ENCODE data around the gene FNDC3B.
A peak's percentile ranks its signal among the peaks of the same experiment; 100 is the strongest.

Gene FNDC3B

DNA sequence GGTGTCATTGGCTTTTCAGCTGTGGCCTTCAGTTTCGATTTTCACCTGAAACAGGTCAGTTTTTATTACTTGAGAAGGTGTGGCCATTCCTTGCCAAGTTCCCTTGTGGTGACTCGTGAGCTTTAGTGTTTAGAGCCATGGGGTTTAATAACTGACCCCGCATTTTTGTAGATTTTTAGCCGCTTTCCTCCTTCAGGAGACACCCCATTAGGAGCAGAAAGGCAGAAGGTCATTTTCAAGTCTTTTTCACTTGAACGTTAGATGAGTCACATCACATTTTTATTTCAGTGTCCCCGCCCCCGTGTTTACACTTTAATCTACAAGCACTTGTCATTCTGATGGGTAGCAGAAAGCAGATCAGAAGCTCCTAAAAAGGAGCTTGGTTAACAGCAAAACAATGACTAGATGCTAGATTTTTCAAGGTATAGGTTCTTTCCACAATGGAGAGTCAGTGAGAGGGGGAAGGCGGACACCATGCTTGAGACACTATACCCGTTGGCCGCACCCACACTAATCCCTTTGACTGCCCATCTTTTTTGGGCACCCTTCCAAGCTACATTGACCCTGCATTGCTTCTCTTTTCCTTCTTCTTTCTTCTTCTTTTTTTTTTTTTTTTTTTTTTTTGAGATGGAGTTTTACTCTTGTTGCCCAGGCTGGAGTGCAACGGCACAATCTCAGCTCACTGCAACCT is 276.2 kb downstream of the FNDC3B start:
- DNase-seq (ENCODE audit: low read depth), result no peak

DNA sequence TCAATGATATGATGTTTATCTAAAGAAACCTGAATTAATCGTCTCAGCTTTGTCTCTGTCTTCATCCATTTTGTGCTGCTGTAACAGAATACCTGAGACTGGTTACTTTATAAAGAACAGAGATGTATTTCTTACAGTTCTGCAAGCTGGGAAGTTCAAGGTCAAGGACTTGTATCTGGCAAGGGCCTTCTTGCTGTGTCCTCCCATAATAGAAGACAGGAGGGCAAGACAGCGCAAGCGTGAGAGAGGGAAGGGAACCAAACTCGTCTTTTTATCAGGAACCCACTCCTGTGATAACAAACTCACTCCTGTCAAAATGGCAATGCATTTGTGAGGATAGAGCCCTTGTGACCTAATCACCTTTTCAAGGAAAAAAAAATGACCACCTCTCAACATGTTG is 277.4 kb downstream of the FNDC3B start:
- DNase-seq (ENCODE audit: low read depth), result no peak

DNA sequence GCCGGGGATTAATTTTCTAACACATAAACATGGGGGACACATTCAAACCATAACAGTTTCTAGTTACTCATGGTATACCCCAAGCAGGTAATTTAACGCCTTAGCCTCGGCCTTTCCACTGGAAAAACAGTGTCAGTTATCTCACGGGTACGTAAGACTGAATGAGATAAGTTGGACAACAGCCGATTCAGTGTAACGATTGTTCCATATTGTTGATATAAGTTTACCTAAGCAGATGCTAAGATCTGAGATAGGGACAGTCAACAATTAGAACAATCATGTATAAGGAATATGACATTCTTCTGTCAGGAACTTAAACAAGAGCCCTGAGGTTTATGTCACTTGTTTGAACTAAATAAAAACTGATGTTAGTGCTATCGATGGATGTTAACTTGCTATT is 278.1 kb downstream of the FNDC3B start:
- DNase-seq (ENCODE audit: low read depth), result no peak

- DNase-seq (ENCODE audit: low read depth), result peak; percentile 82
Observed at GRCh38 chr3:172317984-172318383, 278.6 kb downstream of the FNDC3B start.

DNA sequence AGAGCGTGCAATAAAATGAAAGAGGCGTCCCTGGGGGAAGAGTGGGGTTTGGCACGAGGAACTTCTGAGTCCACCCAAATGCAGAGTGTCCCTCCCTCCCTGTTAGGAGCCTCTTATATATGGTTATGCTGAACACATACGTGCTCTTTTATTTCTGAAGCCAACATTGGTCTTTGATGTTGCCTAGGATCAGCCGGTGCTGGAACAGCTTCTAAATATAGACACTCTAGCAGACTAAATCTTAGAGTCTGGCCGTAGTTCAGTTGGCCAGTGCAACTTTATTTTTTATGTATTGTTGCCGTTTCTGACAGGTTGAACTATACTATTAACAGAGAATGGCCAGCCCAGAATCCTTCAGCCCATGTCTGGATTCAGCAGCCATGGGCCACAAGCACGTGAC is 280.2 kb downstream of the FNDC3B start:
- no peak for DNase-seq (ENCODE audit: low read depth)

DNA sequence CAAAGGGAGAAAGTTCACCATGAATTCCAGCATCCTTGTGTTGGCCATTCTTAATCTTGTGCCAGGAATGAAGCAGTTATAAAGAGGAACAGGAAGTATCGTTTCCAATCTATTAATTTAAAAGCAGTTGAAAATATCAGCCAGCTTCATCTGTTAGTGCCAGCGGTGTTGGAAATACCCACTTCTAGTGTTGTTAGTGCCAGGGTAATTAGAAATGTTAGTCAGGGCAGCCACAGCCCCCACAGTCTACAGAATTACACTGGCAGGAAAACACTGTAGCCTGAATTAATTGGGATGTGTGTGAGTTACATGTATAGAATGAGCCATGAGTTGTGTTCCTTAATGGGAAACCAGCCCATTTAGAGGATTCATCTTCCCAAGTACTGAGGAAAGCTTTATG is 281.1 kb downstream of the FNDC3B start:
- DNase-seq (ENCODE audit: low read depth), result no peak

DNA sequence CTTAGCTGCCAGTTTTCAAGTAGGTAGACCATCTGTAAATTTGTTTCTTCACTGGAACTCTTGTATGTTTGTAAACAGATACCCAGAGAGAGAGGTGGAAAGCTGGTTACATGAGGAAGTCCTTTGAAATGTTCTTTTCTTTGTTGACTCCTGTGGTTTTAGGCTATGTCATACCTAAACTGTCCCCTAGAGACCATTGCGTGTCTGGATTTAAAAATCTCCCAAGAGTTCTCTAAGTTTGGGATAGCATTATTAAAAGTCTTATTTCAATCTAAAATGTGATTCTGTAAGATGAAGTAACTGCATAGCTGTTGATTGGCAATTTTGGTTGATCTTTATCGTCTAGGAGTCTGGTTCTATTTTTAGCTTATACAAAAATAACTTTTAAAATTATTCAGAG is 281.7 kb downstream of the FNDC3B start:
- DNase-seq (ENCODE audit: low read depth), result no peak

GRCh38 chr3:172323894-172324610 is 284.7 kb downstream of the FNDC3B start:
- no peak for DNase-seq (ENCODE audit: low read depth)

- no peak for DNase-seq (ENCODE audit: low read depth)
Observed at GRCh38 chr3:172324611-172325203, 285.3 kb downstream of the FNDC3B start.

DNA sequence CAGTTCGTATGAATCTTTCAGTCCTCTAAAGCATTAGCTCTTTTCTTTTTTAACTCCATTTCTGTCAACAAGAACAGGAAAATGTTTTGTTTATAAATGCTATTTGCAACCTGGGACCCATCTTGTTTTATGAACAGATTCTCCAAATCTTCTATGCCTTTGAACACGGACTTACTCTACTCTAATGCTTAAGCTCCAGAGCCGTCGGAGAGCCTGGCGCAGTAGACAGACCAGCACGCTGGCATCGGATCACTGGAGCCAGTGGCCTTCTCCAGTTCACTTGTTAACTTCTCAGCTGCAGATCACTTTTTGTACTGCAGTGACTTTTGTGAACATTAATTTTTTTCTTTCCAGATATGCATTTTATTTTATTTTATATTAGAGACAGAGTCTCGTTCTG is 286.1 kb downstream of the FNDC3B start:
- DNase-seq (ENCODE audit: low read depth), result no peak

DNA sequence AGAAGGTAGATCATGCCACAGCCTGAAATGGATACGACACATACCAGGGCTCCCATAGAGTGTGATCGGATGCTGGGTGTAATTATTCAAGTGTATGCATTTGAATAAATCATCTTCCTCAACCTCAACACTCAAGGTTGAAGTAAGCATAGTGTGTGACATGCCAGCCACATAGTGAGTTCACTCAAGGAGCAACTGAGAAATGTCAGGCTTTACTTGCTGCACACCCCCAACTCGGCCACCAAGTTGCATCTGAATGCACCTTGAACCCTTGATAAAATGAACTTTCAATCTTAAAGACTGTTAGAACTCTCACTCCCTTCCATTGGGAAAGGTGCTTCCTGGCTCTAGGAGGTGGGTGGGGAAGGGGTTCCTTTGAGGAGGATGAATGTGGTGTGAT is 287.6 kb downstream of the FNDC3B start:
- no peak for DNase-seq (ENCODE audit: low read depth)

DNA sequence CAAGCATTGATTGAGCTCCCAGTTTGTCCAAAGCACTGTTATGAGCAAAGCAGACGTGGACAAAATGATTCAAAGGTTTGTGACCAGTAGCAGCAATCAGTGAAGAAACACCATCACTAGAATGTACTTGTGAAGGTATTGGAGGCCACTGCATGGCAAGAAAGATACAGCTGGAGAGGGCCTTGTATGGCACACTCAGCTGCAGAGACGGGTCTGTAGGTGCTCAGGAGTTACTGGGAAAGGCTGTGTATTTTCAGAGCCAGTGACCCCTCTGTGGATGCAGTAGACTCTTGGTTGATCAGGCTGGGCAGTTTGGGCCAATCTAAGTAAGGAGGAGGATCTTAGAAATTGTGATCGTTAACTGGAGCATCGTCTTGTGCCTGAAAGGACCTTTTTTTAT is 288.9 kb downstream of the FNDC3B start:
- no peak for DNase-seq (ENCODE audit: low read depth)

DNA sequence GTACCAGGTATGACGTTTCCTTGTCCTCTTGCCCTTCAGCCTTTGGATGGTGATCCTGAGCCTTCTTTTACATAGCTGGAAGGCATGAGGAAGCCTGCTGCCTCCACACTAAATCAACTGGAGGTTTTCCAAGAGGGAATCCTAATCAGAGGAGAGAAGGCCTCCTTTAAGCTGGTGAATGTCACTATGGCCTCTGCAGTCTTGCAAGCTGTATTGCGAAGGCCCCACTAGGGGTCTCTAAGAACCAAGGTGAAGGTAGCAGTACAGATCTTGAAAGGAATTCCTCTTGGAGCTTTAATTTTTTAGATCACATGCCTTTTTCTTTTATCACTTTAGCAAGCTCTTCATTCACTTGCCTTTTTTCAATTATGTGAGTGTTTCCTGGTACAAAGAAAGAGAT is 289.7 kb downstream of the FNDC3B start:
- no peak for DNase-seq (ENCODE audit: low read depth)

DNA sequence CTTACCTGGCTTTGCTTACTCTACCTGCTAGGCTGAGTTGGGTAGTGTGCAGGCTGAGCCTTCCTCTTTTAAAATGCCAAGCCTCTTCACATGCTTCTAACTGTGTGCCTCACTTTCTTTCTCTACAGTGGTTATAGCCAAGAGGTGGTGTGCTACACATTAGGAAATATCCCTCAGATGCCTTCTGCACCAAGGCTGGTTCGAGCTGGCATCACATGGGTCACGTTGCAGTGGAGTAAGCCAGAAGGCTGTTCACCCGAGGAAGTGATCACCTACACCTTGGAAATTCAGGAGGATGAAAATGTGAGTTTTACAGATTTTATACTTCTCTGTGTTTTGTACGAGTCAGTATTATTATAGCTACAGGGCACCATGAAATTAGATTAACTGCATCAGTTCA is 291.0 kb downstream of the FNDC3B start:
- no peak for DNase-seq (ENCODE audit: low read depth)

GRCh38 chr3:172332256-172333041 is 293.1 kb downstream of the FNDC3B start:
- DNase-seq (ENCODE audit: low read depth), result no peak

DNA sequence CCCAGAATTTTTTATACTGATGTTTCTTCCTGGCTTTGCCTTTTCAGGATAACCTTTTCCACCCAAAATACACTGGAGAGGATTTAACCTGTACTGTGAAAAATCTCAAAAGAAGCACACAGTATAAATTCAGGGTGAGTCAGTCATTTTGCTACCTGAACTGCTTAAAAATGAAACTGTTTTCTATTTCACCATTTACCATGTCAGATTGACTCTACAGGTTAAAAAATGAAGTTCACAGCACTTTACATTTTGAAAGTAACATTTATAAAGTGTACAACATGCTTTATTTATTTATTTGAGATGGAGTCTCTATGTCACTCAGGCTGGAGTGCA is 293.6 kb downstream of the FNDC3B start:
- no peak for DNase-seq (ENCODE audit: low read depth)

GRCh38 chr3:172333692-172334457 is 294.5 kb downstream of the FNDC3B start:
- no peak for DNase-seq (ENCODE audit: low read depth)

DNA sequence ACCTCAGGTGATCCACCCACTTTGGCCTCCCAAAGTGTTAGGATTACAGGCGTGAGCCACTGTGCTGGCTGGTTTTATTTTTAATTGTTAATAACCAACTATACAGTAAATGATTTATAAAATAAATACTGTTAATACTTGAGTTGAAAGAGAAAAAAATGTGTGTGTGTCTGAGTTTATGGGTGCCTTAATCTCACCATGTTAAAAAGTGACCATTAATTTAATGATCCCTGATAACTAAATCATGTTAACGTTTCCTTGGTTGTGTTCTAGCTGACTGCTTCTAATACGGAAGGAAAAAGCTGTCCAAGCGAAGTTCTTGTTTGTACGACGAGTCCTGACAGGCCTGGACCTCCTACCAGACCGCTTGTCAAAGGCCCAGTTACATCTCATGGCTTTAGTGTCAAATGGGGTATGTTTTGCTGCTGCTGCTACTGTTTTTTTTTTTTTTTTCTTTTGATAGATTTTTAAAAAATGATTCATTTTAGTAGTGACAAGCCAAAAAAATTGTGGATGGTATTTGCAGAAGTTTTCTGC is 295.4 kb downstream of the FNDC3B start:
- no peak for DNase-seq (ENCODE audit: low read depth)

GRCh38 chr3:172339892-172340291 is 300.5 kb downstream of the FNDC3B start:
- no peak for DNase-seq (ENCODE audit: low read depth)

- no peak for DNase-seq (ENCODE audit: low read depth)
Observed at GRCh38 chr3:172340583-172340982, 301.2 kb downstream of the FNDC3B start.

- DNase-seq (ENCODE audit: low read depth), result peak; percentile 29
Observed at GRCh38 chr3:172341482-172342059, 302.2 kb downstream of the FNDC3B start.

Measured in HS-5 (cell line).